Mesenchymal stem cell (in vitro differentiated cells and primary cell): ENCODE results near the gene RSF1.

Experiments
- DNase-seq: peaks from one replicate; pipeline ENCODE4 v3.0.0-alpha.2; 2013
- H2AFZ ChIP-seq: one replicate; pipeline ENCODE4 v1.6.1; 2013; ENCODE audit warnings: low read depth, mild to moderate bottlenecking, control low read depth, inconsistent platforms, low read length, moderate library complexity
- H2AK5ac ChIP-seq: 2 replicates; pipeline ENCODE4 v1.6.1; 2013; ENCODE audit warnings: low read length, moderate library complexity, mild to moderate bottlenecking, inconsistent platforms; ENCODE audit not compliant: severe bottlenecking
- H2BK120ac ChIP-seq: one replicate; pipeline ENCODE4 v1.6.1; 2013; ENCODE audit warnings: low read depth, mild to moderate bottlenecking, inconsistent platforms, low read length, moderate library complexity
- H2BK12ac ChIP-seq, 2 experiments: one replicate each; pipeline ENCODE4 v1.6.1; 2013; ENCODE audit warnings: inconsistent platforms in 2 of 2, low read length in 2 of 2, mild to moderate bottlenecking in 2 of 2, moderate library complexity in 2 of 2, control low read depth in 1 of 2
- H2BK15ac ChIP-seq: one replicate; pipeline ENCODE4 v1.6.1; 2013; ENCODE audit warnings: mild to moderate bottlenecking, low read depth, inconsistent platforms; ENCODE audit not compliant: poor library complexity, severe bottlenecking
- H2BK5ac ChIP-seq: 2 replicates; pipeline ENCODE4 v1.6.1; 2013; ENCODE audit warnings: low read depth, mild to moderate bottlenecking, low read length, control low read depth, inconsistent platforms; ENCODE audit not compliant: poor library complexity, severe bottlenecking
- H3K14ac ChIP-seq, 2 experiments: one replicate each; pipeline ENCODE4 v1.6.1; 2013; ENCODE audit warnings: inconsistent platforms in 2 of 2, low read length in 2 of 2, control low read depth in 1 of 2, mild to moderate bottlenecking in 1 of 2, moderate library complexity in 1 of 2
- H3K18ac ChIP-seq, 2 experiments: one replicate each; pipeline ENCODE4 v1.6.1; 2013; ENCODE audit warnings: inconsistent platforms in 2 of 2, low read length in 2 of 2, control low read depth in 1 of 2, low read depth in 1 of 2, mild to moderate bottlenecking in 1 of 2
- H3K23ac ChIP-seq, 2 experiments: one replicate each; pipeline ENCODE4 v1.6.1; 2013; ENCODE audit warnings: inconsistent platforms in 2 of 2, low read length in 2 of 2, mild to moderate bottlenecking in 2 of 2, moderate library complexity in 2 of 2, control low read depth in 1 of 2
- H3K27ac ChIP-seq: 2 replicates; pipeline ENCODE4 v1.5.1; 2013; ENCODE audit warnings: mild to moderate bottlenecking, moderate library complexity, low read length, control low read depth, inconsistent platforms; ENCODE audit not compliant: poor library complexity, severe bottlenecking
- H3K27me3 ChIP-seq, 2 experiments: 2 replicates each; pipeline versions ENCODE4 v1.6.1 to v1.7.0; 2013; ENCODE audit warnings: low read length in 2 of 2, mild to moderate bottlenecking in 2 of 2, moderate library complexity in 2 of 2, control low read depth in 1 of 2, inconsistent platforms in 1 of 2; ENCODE audit not compliant: control insufficient read depth in 1 of 2, insufficient read depth in 1 of 2
- H3K36me3 ChIP-seq, 2 experiments: 2 replicates each; pipeline versions ENCODE4 v1.6.1 to v1.7.0; 2013; ENCODE audit warnings: low read length in 2 of 2, control low read depth in 1 of 2, inconsistent platforms in 1 of 2, low read depth in 1 of 2, mild to moderate bottlenecking in 1 of 2; ENCODE audit not compliant: insufficient read depth in 2 of 2, control insufficient read depth in 1 of 2
- H3K4ac ChIP-seq, 2 experiments: one replicate each; pipeline ENCODE4 v1.6.1; 2013; ENCODE audit warnings: inconsistent platforms in 2 of 2, low read length in 2 of 2, mild to moderate bottlenecking in 2 of 2, moderate library complexity in 2 of 2, control low read depth in 1 of 2, low read depth in 1 of 2
- H3K4me1 ChIP-seq: 2 replicates; pipeline ENCODE4 v1.6.1; 2013; ENCODE audit warnings: low read depth, low read length, control low read depth; ENCODE audit not compliant: control insufficient read depth, insufficient read depth
- H3K4me2 ChIP-seq: 2 replicates; pipeline ENCODE4 v1.6.1; 2013; ENCODE audit warnings: low read length, mild to moderate bottlenecking, inconsistent platforms; ENCODE audit not compliant: poor library complexity, severe bottlenecking
- H3K4me3 ChIP-seq, 2 experiments: 2 replicates each; pipeline versions ENCODE4 v1.5.1 to v1.7.0; 2013; ENCODE audit warnings: low read length in 2 of 2, mild to moderate bottlenecking in 2 of 2, control low read depth in 1 of 2, low read depth in 1 of 2; ENCODE audit not compliant: insufficient read depth in 1 of 2
- H3K79me1 ChIP-seq: replicated peaks from 2 replicates; pipeline ENCODE4 v1.6.1; 2013; ENCODE audit warnings: mild to moderate bottlenecking, control low read depth, low read length, inconsistent platforms; ENCODE audit not compliant: poor library complexity, severe bottlenecking
- H3K9ac ChIP-seq: 2 replicates; pipeline ENCODE4 v1.7.0; 2013; ENCODE audit warnings: mild to moderate bottlenecking, low read length, moderate library complexity
- H3K9me3 ChIP-seq: 2 replicates; pipeline ENCODE4 v1.7.0; 2013; ENCODE audit warnings: mild to moderate bottlenecking, low read length; ENCODE audit not compliant: control insufficient read depth
- H4K8ac ChIP-seq: one replicate; pipeline ENCODE4 v1.6.1; 2013; ENCODE audit warnings: inconsistent platforms, mild to moderate bottlenecking, low read length, moderate library complexity
- H4K91ac ChIP-seq: one replicate; pipeline ENCODE4 v1.6.1; 2013; ENCODE audit warnings: mild to moderate bottlenecking, low read length, inconsistent platforms
- whole genome bisulfite sequencing: methylation state at CpG from one replicate; pipeline ENCODE4 v1.1.7; 2013; ENCODE audit warnings: mixed read lengths; 5-methylcytosine and 5-hydroxymethylcytosine counted together

Gene RSF1

GRCh38 chr11:77723024-77723423 lies 97.5 kb downstream of the RSF1 start:
- Histone ChIP-seq H3K9ac (no peak overlapping the region), H3K36me3 (peaks cover 4 to 75% of the 10 kb centered on the region in 2 experiments), H2AFZ (no peak overlapping the region), H3K79me1 (peaks cover 18% of the 10 kb centered on the region), H2BK120ac (no peak overlapping the region), H3K14ac (no peak overlapping the region), H3K4ac (no peak overlapping the region), H3K4me2 (no peak overlapping the region), H2BK12ac (no peak overlapping the region), H3K27me3 (no peaks in the 10 kb centered on the region), H2BK5ac (no peak overlapping the region), H3K27ac (no peak overlapping the region), H3K4me3 (no peak overlapping the region), H2AK5ac (no peak overlapping the region), H3K9me3 (no peaks in the 10 kb centered on the region), H3K18ac (no peak overlapping the region), H2BK15ac (no peak overlapping the region), H3K23ac (no peak overlapping the region), H3K4me1 (peaks cover 1% of the 10 kb centered on the region), H4K8ac (no peak overlapping the region), H4K91ac (no peak overlapping the region)
- WGBS: 95% methylated on average over 2 of the region's 2 CpGs
- DNase-seq: no peak

- Histone ChIP-seq H3K23ac (no peak overlapping the region), H2BK5ac (no peak overlapping the region), H3K4me2 (no peak overlapping the region), H2AK5ac (no peak overlapping the region), H3K4me1 (peaks cover 4% of the 10 kb centered on the region), H2BK12ac (no peak overlapping the region), H3K27ac (no peak overlapping the region), H3K79me1 (peaks cover 15% of the 10 kb centered on the region), H4K8ac (no peak overlapping the region), H3K4me3 (no peak overlapping the region), H3K9me3 (no peaks in the 10 kb centered on the region), H3K9ac (no peak overlapping the region), H3K18ac (no peak overlapping the region), H3K14ac (no peak overlapping the region), H3K36me3 (peaks cover 3 to 14% of the 10 kb centered on the region in 2 experiments), H3K4ac (no peak overlapping the region), H2BK15ac (no peak overlapping the region), H4K91ac (no peak overlapping the region), H2AFZ (no peak overlapping the region), H3K27me3 (no peaks in the 10 kb centered on the region), H2BK120ac (no peak overlapping the region)
- WGBS: 80% methylated on average over 1 of the region's 1 CpG
- DNase-seq: peak; percentile 21
Measured at GRCh38 chr11:77710358-77710757, 110.2 kb downstream of the RSF1 start.

- Histone ChIP-seq H4K91ac (no peak overlapping the region), H3K9ac (no peak overlapping the region), H3K9me3 (no peaks in the 10 kb centered on the region), H3K4me3 (no peak overlapping the region), H3K27me3 (no peaks in the 10 kb centered on the region), H2BK5ac (no peak overlapping the region), H3K4ac (no peak overlapping the region), H2BK15ac (no peak overlapping the region), H3K18ac (peak overlapping the region in 1 of 2 experiments; percentile 48), H3K4me2 (no peak overlapping the region), H4K8ac (no peak overlapping the region), H3K27ac (peak overlapping the region; percentile 30), H3K23ac (no peak overlapping the region), H2AFZ (no peak overlapping the region), H3K36me3 (peaks cover 3 to 21% of the 10 kb centered on the region in 2 experiments), H3K4me1 (peaks cover 4% of the 10 kb centered on the region), H2BK12ac (no peak overlapping the region), H2BK120ac (no peak overlapping the region), H2AK5ac (no peak overlapping the region), H3K14ac (no peak overlapping the region), H3K79me1 (peaks cover 13% of the 10 kb centered on the region)
- no peak for DNase-seq
- 95% methylated on average over 6 of the region's 7 CpGs for WGBS
Measured at GRCh38 chr11:77705876-77706579, 114.5 kb downstream of the RSF1 start.

GRCh38 chr11:77705195-77705875 lies 115.2 kb downstream of the RSF1 start:
- Histone ChIP-seq H3K9ac (no peak overlapping the region), H2AFZ (no peak overlapping the region), H3K36me3 (peaks cover 3 to 24% of the 10 kb centered on the region in 2 experiments), H3K4ac (no peak overlapping the region), H2BK5ac (no peak overlapping the region), H3K4me2 (no peak overlapping the region), H2BK12ac (no peak overlapping the region), H3K4me1 (peaks cover 4% of the 10 kb centered on the region), H2BK15ac (no peak overlapping the region), H4K91ac (no peak overlapping the region), H2AK5ac (no peak overlapping the region), H3K27me3 (no peaks in the 10 kb centered on the region), H3K14ac (no peak overlapping the region), H3K18ac (no peak overlapping the region), H3K23ac (no peak overlapping the region), H3K9me3 (no peaks in the 10 kb centered on the region), H3K4me3 (no peak overlapping the region), H3K79me1 (peaks cover 16% of the 10 kb centered on the region), H2BK120ac (no peak overlapping the region), H3K27ac (peak overlapping the region; percentile 16), H4K8ac (no peak overlapping the region)
- DNase-seq: peak; percentile 40
- 60% methylated on average over 1 of the region's 4 CpGs for WGBS
